Left hindlimb (tissue), 1 donor: ENCODE data around the gene NUMA1.

Experiments used
- DNase-seq: peaks from one replicate; pipeline ENCODE4 v3.0.0-alpha.2; 2018

The NUMA1 gene

GRCh38 chr11:71999798-72000197 lies 80.5 kb downstream of the NUMA1 start:
- DNase-seq, result no peak

- DNase-seq, result no peak
Observed at GRCh38 chr11:71999362-71999761, 81.0 kb downstream of the NUMA1 start.

- DNase-seq, result no peak
Observed at GRCh38 chr11:71998649-71999310, 81.6 kb downstream of the NUMA1 start, which contains the start of gene IL18BP. Gene IL18BP, plus strand, starts transcription at chr11:71998909. Its CDS starts 1,076 bp downstream, at chr11:71999985.

- DNase-seq, result no peak
Observed at GRCh38 chr11:71998061-71998460, 82.3 kb downstream of the NUMA1 start.

GRCh38 chr11:71997594-71997993 lies 82.7 kb downstream of the NUMA1 start:
- DNase-seq, result no peak

DNA sequence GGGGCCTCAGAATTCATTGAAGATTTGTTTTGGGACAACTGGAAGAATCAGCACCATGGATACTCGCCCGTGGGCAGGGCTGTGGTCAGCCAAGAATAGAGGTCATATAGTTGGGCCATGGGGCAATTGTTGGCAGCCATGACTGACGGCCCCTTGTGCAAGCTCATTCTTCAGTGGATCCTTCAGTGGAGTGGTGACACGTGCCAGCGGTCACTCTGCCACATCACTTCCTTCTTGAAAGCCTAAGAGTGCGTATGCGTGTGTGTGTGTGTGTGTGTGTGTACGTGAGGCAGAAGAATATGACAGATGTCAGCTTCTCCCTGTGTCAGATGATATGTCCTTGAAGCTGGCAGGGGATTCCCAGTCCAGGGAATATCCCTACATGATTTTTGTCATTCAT lies 83.4 kb downstream of the NUMA1 start:
- DNase-seq, result no peak

DNA sequence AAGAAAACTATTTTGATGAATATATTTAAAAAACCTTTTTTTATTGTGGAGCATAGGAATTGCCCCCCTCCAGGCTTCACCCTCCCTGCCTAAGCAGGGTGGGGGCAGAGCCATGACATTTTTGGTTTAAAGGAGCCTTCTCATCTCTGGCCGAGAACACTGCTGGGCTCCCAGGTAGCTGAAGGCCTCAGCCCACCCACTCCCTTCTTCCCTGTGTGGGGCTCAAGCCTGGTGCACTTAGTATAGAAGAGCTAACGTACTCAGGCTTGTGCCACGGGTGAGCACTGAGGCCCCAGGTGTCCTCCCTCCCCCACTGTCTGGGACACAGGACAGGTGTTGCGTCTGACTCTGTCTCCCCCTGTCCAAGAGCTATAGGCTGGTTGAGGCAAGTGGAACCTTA lies 83.8 kb downstream of the NUMA1 start:
- no peak for DNase-seq

DNA sequence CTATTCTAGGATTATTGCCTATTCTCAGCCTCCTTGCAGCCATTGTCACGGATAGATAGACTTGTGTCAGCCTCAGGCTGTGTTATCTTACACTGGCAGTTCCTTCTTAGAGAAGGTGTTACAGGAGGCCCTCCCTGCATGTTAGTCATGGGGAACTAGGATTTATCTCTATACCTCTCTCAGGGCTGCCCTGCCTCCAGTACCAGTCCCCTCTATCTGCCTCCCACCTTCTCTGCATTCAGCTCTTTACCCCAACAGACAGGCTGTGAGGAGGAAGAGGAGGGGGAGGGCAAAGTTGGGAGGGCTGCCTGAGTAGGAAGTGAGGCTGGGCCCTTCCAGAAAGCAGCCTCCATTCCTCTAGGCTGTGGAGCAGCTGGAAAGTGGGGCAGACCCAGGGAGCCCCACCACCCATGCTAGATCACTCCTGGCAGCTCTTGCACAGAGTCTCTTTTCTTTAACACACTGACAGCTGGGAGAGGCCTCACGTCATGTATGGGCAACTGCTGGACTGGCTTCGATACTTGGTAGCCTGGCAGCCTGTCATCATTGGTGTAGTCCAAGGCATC lies 84.5 kb downstream of the NUMA1 start:
- no peak for DNase-seq

DNA sequence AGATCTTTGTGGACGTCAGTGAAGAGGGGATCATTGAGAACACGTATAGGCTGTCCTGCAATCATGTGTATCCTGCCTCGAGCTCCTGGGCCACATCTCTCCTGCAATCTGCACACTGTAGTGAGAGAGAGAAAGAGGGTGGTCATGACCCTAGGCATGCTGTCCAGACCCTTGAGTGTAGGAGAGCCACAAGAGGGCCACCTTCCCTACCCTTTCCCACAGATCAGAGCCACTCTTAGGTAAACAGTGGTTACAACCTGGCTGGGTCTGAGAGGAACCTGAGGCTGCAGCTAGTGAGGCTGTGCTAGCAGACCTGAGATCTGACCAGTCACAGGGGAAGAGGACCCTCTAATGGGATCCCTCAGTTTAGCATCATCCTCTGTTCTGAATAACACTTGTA lies 85.6 kb downstream of the NUMA1 start:
- no peak for DNase-seq

DNA sequence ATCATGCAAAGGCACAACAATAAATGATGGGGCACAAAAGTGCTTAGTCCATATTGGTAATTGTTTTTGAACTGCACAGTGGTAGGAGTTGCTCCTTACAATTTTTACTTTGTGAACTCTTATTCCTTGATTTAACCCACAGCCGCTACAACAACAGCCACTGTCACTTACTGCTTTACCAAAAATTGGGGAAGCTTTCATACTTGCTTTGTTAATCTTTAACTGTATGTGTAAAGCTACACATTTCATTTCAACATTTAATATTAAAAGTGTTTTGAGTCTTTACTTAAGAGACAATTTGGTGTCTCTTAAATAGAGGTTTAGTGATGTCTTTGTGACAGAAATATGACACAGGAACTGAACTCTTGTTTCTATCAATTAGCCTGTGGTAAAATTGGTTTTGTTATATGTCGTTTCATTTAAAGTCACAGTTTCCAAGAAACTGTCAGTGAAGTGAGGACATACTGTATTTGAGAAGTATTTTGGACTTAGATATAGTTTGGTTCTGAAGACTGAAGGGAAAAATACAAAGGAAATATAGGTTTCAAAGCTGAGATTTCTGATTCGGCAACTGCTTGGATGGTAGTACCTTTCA lies 88.1 kb downstream of the NUMA1 start:
- DNase-seq, result no peak

- no peak for DNase-seq
Observed at GRCh38 chr11:71991494-71991893, 88.8 kb downstream of the NUMA1 start.

- DNase-seq, result no peak
Observed at GRCh38 chr11:71990701-71991100, 89.6 kb downstream of the NUMA1 start.

DNA sequence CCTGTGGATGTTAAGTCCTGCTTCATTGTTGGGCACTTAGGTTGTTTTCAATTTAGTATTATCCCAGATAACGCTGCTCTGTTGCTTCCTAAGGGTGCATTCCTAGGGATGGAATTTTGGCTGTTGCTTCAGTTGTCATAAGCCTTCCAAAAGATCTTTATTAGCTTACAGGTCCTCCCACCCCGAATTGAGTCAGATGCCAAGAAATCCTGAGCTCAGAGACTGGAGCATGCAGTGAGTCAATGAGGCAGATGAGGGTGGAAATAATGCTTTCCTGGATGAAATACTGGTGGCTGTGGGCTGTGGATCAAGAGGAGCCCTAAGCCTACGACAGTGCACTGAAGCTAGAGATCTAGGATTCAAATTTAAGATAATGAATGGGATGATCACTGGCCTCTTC lies 92.3 kb downstream of the NUMA1 start:
- no peak for DNase-seq

DNA sequence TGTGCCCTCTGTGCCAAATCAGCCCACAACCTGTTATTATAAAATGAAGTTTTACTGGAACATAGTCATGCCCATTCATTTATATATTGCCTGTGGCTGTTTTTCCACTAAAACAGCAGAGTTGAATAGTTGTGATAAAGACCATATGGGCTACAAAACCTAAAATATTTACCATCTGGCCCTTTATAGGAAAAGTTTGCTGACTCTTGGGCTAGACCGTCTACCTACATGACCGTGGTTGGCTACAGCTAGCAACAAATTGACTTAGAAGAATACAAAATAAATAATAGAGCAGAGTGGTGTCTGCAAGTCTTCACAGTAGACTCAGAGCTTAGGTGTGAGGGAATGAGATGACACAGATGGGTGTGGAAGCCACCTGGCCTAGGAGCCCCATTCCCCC lies 92.8 kb downstream of the NUMA1 start:
- DNase-seq, result no peak

DNA sequence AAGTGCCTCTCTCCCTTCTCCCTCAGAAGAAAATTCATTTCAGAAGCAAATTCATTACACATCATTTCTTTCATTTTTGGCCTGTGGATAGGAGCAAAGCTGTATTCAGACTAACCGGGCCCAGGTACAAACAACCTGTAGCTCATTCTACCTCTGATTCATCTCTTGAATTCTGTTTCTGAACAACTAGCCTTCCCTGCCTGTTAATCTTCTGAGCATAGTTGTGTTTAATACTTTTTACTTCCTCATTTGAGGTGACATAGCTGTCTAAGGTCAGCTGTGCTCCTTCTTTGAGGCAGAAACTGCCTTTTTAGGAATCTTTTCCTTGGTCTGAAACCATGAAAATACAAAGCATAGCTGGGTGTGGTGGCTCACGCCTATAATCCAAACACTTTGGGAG lies 94.2 kb downstream of the NUMA1 start:
- no peak for DNase-seq

DNA sequence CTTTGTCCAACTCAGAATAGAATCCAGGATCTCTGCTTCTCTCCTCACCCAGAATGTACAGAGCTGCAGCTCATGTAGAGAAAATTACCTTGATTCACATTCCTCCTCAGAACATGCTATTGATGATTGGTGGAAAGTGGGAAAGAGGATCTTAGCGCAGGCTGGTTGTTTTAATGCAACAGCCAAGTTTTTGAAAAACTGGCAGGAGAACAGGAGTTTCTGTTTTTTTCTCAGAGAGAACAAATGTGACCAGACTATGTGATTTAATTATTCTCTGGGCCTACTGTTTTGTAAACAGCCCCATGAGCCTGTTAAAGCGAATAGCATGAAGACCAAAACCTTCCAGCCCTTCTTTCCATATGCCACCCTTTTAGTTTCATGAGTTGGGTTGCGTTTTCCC lies 100.7 kb downstream of the NUMA1 start:
- DNase-seq, result no peak

GRCh38 chr11:71979094-71979493 lies 101.2 kb downstream of the NUMA1 start:
- DNase-seq, result no peak

DNA sequence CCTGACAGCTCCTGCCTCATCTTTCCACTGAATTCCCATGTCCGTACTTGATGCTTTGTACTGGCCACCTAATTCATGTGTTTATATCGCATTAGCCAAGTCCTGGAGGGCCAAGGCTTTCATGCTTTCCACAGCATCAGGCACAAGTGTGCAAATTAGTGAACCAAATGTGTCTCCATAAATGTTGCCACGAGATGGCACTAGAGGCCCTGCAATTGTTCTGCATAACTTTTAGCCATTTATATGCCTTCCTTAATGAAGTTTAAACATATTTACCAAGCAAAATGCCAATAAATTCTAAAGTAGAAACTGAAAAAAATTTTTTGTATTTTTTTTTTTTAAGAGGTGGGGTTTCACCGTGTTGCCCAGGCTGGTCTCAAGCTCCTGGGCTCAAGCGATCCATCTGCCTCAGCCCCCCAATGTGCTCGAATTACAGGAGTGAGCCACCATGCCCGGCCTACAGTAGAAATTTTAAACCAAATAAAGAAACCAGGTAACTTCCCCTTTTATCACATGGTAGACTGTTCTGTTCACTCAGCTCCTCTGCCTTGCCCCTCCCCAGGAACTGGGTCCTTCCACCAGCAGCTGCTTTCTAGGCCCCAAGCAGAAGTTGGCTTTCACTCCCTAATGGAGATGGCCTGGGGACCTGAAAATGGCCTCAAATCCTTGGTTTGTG lies 102.5 kb downstream of the NUMA1 start:
- no peak for DNase-seq

DNA sequence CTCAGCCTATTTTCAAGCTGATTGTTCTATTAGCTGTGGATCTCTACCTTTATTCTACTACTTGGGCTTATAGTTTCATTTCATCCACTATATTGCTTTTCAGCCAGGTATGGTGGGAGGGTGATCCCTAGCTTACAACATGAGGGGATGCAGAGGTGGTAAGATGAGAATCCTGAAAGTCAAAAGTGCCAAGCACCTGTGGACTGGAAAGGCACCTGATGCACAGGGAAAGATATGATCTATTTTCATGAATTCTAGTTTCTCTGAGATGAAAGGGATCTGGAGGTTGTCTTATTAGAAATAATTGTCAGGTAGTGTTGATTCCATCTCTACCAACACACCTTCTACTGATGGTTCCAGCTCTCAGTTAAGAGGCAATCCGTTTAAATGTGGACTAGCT lies 103.3 kb downstream of the NUMA1 start:
- no peak for DNase-seq

DNA sequence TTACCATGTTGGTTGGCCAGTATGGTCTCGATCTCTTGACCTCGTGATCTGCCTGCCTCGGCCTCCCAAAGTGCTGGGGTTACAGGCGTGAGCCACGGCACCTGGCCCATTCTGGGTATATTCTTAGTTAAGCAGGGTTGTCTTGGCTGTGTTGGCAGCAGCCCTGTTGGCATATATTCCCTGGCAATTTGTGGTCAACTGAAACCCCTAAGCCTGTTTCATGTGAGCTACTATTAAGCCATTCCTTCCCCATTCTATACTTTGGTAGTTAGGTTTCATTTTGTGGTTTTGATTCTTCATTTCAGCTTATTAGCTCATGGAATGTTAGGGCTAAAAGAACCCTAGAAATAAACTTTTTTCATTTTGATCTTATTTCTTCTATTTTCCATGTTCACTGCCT lies 103.8 kb downstream of the NUMA1 start:
- DNase-seq, result no peak

- no peak for DNase-seq
Observed at GRCh38 chr11:71971680-71972079, 108.7 kb downstream of the NUMA1 start.

GRCh38 chr11:71964641-71965040 lies 115.7 kb downstream of the NUMA1 start:
- no peak for DNase-seq

GRCh38 chr11:71963468-71963867 lies 116.9 kb downstream of the NUMA1 start:
- no peak for DNase-seq

DNA sequence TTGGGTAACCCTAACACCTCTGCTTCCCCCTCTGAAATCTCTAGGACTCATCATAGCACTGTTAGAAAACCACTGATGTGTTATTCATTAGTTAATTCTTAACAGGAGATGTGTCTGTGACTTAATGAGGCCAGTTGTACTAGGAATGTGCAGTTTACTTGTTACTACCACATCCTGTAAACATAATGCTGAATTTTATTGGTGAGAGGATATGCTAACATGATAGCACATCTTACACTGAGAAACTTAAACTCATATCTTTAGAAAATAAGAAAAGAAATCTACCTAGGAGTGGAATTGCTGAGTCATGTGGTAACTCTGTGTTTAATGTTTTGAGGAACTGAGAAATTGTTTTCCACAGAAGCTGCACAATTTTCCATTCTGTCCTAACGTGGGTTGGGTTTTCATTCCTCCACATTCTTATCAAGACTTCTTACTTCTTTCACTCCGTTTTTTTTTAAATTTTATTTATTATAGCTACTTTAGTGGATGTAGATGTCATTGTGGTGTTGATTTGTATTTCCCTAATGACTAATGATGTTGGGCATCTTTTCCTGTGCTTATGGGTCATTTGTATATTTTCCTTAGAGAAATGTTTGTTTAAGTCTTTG lies 117.8 kb downstream of the NUMA1 start:
- no peak for DNase-seq
